NCI-H226 (cell line): ENCODE data around the gene PERCC1.
"Not testable (repeated sequence)": the region's sequence is repeated elsewhere in the genome, so short reads cannot be mapped to it uniquely, and the experiment has no call there.

Experiments used
- DNase-seq: peaks from one replicate; pipeline ENCODE4 v3.0.0-alpha.2; 2015

Gene PERCC1

DNA sequence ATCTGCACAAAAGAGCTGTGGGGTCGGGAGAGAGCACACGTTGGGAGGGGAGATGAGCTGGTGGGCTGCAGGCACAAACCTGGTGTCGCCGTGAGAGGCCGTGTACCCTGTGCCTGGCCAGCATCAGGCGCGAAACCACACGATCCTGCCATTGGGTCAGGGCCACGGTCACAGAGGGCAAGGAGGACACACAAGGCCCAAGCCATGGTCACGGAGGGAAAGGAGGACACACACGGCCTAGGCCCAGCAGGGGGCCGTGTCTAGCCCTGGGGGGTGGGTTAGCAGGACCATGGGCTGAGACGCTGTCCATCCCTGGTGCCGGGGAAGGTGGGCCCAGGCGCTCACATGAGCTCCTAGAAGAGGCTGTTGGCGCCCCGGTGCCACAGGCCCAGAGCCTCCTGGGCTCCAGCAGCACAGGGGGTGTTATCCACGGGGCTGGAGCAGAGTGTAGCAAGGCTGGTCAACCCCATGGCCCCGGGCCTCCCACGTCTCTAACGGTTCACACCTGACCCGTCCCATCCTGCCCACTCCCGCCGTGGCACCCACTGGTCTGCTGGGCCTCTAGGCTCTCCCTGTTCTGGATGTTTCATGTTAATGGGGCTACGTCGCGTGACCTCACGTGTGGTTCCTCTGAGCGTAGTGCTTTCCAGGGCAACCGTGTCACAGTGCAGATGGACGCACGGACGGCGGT lies 21.0 kb downstream of the PERCC1 start:
- DNase-seq = no peak

DNA sequence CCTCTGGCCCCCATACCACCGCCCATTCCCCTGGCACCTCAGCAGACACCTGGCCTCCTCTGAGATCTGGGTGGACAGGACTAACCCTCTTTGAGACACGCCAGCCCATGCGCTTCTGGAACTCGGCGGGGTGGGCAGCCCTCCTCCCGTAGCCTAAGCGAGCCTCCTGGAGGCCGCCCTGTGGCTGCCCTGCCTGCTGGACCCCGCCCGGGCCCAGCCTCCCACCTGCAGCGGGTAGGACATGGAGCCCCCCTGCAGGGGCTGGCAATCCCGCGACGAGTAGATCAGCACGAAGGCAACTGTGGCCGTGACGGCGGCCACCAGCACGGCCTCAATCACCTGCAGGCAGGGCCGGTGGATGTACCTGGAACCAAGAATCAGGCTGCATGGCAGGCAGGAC lies 21.7 kb downstream of the PERCC1 start:
- no peak for DNase-seq

DNA sequence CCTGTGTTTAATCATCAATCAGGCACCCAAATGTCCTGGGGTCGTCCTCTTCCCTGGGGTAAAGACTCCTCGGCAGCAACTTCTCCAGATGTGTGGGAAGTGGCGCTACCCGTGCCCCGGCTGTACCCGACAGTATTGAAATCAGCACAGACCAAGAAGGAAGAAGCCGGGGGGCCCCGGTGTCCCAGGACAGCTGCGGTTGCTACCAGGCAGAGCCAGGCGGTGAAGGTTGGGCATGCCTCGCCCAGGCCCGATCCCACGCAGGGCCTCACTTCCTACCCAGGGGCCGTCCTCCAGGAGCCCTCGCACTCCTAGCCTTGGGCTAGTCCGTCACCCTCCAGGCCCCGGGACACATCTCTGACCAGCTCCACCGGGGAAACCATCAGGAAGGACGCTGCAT lies 22.4 kb downstream of the PERCC1 start:
- no peak for DNase-seq

DNA sequence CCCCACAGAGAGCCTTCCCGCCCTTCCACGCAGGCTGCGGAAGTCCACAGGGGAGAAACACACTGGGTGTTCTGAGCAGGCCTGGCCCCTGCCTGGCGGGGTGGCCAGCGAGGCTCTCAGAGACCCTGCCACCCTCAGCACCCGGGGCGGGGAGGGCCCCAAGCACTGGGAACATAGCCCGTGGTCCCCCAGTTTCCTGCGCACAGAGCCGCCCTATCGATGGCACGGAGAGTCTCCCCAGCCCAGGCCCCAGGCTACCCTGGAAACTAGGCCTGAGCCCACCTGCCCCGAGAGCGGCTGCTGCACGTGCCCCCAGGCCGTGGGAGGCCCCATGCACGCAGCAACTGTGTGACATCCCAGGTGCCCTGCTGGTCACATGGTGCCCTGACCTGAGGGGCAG lies 23.7 kb downstream of the PERCC1 start:
- DNase-seq = no peak

DNA sequence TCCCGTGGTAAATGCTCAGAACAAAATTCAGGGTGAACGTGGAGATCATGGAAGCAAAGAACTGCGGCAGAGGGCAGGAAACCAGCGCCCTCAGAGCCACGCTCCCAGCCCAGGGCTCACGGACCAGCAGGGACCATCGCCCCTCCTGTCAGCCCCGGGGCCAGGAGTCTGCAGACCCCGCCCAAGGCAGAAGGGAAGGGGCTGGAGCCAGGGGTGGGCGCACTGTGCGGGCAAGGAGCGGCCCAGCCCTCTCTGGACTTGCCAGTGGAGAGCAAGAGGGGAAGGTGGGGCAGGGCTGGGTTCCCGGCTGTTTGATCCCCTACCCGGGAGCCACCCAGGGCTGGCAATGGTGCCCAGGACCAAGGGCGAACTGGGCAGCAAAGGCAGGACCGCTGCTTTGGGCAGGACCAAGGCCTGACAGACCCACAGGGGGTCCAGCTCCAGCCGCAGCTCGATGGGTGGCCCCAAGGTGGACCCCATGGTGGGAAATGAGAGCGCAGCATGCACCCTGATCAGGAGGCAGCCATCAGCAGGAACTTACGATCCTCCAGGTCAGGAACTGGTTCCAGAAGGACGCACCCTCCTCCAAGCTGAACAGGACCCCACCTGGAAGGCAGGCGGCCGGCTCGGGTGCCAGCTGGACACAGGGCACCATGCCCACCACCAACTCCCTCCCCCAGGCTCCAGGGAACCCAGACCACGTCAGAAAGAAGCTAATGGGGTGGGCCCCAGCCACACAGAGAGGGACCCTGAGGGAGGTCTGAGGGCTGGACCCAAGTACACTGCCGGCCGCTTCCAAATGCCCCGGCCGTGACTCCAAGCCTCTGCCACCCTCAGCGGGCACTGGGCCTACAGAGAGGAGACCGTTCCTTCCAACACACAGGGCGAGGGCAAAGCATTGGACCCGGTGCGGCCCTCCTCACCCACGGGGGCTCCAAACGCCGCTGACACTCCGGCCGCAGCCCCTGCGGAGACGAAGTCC lies 24.6 kb downstream of the PERCC1 start:
- DNase-seq = no peak

DNA sequence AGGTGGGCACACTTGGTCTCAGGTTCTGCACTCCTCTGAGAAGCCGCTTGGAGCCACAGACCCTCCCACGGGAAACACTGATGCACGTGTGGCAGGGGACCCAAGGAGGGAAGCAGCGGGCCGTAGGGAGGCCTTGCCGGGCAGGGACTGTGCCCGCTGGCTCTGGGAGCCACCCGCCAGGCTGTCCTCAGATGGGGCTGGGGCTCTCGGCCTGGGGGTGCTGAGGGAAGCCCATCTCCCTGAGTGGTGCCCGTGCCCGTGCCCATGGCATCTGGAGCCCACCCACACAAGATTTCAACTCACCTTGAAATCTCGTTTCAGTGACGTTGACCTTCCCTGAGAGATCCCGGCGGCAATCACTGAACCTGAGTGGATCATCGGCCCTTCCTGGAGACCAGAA lies 26.1 kb downstream of the PERCC1 start:
- no peak for DNase-seq

DNA sequence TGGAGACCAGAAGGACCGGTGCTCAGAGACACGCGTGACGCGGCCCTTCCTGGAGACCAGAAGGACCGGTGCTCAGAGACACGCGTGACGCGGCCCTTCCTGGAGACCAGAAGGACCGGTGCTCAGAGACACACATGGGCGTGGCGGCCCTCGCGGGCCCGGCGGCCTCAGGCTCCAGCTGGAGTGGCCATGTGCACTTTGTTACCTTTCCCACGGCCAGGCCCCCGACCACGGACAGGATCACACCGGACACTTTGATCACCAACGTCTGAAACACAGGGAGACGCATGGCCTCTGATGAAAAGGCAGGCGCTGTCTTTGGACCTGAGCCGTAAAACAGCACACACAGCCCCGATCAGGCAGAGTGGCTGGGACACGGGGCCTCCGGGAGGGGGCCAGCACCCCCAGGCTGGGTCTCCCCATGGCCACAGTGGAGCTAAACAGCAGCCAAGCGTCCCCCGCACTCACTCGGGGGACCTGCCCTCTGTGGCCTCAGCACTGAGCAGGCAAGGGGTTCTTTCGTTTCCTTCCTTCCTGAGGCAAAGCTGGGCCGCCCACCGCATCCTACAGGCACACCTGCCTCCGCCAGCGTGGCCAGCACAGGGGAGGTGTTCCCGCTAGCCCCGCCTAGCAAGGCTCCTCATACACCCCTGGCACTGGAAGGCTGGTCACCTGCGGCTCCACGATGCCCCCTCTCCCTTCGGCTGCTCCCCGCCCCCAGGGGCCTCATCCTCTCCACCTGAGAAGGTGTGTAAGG lies 26.8 kb downstream of the PERCC1 start:
- DNase-seq = no peak

DNA sequence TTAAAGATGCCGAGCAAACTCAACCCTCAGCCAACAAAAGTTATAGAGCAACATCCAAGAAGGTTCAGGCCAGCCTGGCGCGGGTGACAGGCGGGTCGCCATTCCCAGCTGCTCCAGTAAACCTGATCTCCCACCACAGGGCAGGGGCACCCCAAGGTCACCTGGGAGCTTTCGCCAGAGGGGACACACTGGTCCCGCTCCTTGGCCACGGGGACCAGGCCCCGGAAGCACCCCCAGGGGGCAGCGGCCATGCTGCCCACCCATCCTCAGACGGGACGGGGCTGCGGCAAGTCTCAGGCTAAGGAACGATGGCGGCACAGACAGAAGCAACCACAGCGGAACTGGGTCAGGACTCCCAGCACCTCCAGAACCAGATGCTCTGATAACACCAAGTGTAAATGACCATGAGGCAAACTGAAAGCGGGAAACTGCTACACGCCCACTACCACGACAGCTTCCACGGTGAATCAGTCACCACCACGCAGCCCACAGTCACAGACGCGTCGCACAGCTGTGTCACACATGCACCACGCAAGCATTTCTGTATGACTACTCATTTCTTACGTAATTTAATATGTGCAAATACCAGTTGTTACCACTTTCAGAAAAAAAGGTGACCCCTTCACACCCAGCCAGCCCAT lies 27.6 kb downstream of the PERCC1 start:
- no peak for DNase-seq

DNA sequence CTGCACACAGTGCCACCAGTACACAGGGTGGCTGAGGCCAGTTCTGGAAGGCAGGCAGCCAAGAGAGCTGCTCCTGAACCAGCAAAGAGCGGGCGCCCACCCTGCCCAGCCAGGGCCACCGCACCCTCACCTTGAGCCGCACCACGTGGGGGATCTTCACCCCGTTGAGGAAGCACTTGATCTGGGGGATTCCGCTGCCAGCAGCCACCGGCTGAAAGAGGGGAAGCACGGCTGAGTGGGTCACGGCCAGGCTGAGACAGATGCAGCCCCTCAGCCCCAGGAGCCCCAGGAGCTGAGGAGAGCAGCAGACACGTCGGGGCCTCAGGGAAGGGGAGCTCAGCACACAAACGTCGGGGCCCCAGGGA lies 28.1 kb downstream of the PERCC1 start:
- no peak for DNase-seq

DNA sequence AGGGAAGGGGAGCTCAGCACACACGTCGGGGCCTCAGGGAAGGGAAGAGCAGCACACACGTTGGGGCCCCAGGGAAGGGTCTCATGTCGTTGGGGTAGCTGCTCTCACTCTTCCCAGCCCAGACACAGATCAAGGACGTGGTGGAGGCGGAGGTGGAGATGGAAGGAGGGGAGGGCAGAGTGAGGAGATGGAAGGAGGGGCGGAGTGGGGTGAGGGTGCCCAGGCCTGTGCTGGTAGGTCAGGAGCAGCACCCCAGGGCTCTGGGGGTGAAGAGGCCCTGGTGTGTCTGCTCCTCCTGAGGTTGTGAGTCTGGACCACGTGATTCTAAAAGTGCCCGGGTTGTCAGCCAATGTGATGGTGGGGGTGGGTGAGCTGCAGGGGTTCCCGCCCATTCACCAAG lies 29.1 kb downstream of the PERCC1 start:
- no peak for DNase-seq

DNA sequence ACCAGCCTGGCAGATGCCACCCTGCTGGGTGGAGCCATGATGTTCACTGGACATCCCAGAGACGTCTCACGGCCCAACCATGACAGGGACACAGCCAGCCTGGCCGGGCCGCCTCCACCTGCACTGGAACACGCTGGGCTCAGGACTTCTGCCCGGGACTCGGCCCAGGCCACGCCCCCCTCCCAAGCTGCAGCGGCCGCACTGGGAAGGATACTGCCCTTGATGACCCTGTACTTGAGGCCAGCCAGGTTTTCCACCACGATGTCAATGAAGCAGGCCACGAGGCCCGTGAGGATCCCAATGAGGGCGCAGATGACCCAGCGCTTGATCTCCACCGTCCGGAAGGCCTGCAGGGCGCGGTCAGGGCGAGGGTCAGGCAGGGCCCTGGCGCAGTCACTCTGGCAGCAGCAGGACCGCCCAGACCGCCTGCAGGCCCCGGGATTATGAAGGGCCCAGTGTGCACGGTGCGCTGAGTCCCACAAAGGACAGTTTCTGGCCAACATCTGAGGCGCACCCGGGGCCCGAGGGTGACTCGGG lies 29.8 kb downstream of the PERCC1 start:
- DNase-seq = no peak

DNA sequence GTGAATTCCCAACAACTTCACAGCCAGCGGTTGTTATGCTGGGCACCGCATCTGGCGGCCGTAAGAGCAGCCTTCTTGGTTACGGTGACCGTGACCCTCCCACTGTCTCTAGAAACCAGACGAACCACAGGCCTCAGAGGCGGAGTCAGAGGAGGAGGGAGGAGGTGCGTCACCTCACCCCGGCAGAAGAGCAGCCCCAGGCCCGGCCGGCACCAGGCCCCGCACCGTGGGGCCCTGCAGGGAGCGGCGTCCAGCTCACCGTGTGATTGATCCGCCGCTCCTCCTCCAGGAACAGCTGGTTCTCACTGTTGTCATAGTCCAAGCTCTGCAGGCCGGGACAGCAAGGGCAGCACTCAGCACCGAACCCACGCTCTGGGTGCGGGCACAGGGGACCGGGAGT lies 30.3 kb downstream of the PERCC1 start:
- no peak for DNase-seq

DNA sequence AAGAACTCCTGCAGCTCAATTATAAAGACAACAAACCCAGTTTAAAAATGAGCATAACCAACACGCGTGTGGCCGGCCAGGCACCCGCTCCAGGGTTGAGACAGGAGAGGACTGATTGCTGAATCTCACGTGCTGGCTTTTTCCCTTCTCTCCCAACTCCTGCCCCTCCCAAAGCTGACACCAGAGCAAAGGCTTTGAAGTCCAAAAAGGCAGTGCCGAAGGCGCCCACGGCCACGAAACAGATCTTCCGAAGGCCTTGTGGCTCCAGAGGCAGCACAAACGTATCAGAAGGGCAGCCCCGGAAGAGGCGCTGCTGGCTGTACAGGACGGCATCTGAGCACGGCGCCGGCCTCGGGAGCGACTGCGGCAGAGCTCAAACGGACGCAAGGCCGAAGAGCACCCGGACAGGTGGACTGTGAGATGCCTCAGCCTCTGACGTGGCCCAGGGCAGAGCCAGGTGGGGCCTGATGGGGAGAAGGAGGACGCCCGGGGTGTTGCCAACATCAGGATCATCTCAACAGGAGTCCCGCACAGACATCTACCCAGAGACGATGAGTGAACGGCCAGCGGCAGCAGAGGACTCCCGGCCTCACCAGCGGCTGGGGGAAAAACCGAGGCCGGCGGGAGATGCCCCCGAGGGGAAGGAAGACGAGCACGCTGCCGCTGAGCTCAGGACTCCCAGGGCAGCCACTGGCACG lies 33.5 kb downstream of the PERCC1 start:
- DNase-seq = no peak

DNA sequence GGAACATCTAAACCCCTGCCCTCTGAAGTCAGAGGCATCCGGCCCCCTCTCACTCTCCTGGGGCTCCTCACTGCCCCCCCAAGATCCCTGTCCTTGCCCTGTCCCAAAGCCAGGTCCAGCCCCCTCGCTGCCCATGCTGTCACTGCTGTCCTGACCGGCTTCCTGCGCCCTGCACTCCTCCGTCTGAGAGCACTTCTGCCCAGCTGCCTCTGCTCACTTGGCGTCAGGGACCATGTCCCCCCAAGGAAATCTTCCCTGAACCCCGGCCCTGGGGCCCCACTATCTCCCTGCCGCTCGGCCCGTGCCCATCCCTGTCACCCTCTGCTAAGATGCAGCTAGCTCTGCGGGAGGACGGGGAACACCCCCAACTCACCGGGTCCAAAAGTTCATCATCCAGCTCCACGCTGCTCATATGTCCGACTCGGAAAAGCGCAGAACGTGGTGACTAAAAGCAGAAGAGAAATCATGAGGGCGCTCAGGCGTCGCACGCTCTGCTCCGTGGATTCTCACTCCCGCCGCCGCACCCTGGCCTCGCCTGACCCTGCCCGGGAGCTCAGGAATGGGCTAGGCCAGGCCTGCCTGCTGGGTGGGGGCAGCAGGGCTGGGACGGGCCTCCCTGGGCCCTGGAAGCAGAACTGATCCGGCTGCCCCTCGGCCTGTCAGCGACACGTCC lies 34.2 kb downstream of the PERCC1 start:
- DNase-seq = no peak

DNA sequence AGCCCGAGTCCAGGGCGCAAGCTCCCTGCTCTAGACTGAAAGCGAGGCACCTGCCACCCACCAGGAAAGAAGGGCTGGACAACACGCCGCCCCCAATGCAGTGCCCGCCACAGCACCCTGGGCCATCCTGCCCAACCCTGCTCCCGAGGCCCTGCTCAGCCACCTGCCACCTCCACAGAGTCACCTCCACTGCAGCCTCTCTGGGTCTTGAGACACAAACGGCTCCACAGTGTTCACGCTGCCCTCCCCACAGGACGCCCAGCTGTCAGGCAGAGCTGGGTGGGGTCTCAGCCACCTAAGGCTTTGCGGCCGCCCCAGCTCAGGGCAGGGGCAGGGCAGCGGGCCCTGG lies 34.7 kb downstream of the PERCC1 start:
- no peak for DNase-seq

DNA sequence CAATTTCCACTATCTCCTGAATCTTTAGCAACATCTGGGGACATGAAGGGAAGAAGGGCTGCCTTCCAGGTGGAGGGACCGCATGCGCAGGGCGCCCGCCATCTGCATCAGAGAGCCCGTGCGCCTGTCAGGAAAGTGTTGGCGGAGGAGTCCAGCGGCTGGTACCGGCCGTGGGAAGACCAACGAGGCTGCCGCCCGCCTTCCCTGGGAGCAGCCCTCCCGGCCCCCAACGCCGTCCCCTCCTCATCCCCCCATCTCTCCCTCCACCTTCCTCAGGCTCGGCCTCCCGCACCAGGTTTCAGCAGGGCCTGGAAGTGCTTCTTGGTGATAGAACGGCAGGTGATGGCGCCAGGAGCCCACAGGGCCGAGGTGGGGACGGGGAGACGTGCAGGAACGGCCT lies 35.2 kb downstream of the PERCC1 start:
- DNase-seq = no peak

DNA sequence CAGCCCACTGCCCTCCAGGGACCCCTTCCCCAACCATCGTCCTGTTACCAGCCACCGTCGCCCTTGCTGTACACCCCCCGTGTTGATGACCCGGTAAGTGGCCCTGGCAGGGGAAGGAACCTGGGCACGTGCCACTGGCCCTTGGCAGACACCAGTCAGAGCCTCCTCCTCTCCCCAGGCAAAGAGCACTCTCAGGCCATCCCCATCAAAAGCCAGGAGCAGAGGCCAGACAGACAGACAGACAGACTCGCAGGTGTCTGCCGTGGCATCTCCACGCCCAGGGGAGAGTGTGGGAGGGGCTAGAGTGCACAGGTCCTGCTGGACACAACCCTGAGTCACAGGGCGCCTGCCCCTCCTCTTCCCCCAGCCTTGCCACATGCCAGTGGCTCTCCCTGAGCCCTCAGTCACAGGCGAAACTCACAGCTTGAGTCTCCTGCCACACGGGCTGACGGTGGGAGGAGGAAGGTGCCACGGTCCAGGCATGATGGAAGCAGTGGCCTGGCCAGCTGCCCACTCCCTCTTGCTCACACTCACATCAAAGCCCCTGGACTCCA lies 36.2 kb downstream of the PERCC1 start:
- no peak for DNase-seq

DNA sequence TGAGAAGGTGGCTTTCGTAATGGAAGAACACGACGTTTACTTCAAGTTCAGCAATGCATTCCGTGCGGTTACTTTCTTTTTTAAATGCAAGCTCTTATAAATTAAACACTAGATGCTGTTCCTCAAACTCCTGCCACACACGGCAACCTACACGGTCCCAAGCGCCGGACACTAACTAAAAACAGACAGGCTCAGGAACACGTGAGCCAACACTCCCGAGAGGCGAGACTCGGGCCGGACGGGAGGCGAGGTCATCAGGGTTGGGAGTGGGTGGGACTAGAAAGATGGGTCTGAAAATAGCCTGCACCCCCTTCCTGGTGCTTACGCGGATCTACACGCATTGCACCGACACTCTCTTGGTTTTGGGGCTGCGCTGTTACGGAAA lies 37.5 kb downstream of the PERCC1 start:
- DNase-seq = no peak

DNA sequence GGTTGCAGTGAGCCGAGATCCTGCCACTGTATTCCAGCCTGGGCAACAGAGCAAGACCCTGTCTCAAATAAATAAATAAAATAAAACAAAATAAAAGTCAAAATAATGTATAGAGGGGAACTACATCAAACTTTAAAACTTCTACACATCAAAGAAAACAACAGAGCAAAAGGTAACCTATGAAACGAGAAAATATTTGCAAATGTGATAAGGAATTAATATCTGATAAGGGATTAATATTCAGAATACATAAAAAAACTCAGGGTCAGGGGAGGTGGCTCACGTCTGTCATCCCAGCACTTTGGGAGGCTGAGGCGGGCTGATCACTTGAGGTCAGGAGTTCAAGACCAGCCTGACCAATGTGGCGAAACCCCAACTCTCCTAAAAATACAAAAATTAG lies 38.3 kb downstream of the PERCC1 start:
- DNase-seq = not testable (repeated sequence)

DNA sequence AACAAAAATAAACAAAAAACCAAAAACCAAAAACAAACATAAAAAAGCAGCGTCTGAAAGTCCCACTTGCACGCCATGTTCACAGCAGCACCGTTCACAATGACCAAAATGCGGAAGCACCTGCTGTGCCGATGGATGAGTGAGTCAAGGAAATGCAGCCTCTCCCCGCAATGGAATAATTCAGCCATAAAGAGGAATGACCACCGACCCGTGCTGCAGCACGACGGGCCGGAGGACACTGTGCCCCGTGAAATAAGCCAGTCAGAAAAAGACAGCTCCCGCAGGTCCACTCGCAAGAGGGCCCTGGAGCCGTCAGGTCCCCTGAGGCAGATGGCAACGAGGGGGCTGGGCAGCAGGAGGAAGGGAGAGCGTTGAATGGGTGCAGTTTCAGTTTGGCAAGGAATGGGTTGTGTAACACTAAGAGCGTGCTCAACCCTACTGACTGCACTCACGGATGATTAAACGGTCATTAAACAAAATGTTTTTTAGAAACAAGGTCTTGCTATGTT lies 38.9 kb downstream of the PERCC1 start:
- no peak for DNase-seq
